Fibroblast of mammary gland (primary cell): ENCODE data around the gene ARIH1.
"Not testable (repeated sequence)": the region's sequence is repeated elsewhere in the genome, so short reads cannot be mapped to it uniquely, and the experiment has no call there.

Source experiments
- DNase-seq: peaks from one replicate; pipeline ENCODE4 v3.0.0-alpha.2; 2010; ENCODE audit warnings: low read depth
- H3K4me3 ChIP-seq: 2 replicates; pipeline ENCODE4 v1.5.1; 2011; ENCODE audit warnings: low read depth, mild to moderate bottlenecking, low read length, moderate library complexity; ENCODE audit not compliant: control insufficient read depth
- CTCF ChIP-seq: conservative IDR thresholded peaks from 2 replicates; pipeline ENCODE4 v1.5.1; 2011; ENCODE audit warnings: low read depth, low read length, inconsistent platforms; ENCODE audit not compliant: control insufficient read depth, insufficient read depth

The ARIH1 gene, protein sequence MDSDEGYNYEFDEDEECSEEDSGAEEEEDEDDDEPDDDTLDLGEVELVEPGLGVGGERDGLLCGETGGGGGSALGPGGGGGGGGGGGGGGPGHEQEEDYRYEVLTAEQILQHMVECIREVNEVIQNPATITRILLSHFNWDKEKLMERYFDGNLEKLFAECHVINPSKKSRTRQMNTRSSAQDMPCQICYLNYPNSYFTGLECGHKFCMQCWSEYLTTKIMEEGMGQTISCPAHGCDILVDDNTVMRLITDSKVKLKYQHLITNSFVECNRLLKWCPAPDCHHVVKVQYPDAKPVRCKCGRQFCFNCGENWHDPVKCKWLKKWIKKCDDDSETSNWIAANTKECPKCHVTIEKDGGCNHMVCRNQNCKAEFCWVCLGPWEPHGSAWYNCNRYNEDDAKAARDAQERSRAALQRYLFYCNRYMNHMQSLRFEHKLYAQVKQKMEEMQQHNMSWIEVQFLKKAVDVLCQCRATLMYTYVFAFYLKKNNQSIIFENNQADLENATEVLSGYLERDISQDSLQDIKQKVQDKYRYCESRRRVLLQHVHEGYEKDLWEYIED

GRCh38 chr15:72473614-72474465 is at the start of gene ARIH1:
Gene ARIH1 (plus strand): TSS chr15:72474330. CDS start chr15:72474640, 310 bp downstream.
- TF ChIP-seq CTCF: peak; percentile 44
- peak; percentile 93 for DNase-seq
- peak within 1 kb of the TSS; percentile 54 for H3K4me3 ChIP-seq

- TF ChIP-seq CTCF: no peak
- H3K4me3 ChIP-seq: no peak overlapping the region
- DNase-seq: no peak
Observed at GRCh38 chr15:72426753-72427152, 47.4 kb upstream of the ARIH1 start.

DNA sequence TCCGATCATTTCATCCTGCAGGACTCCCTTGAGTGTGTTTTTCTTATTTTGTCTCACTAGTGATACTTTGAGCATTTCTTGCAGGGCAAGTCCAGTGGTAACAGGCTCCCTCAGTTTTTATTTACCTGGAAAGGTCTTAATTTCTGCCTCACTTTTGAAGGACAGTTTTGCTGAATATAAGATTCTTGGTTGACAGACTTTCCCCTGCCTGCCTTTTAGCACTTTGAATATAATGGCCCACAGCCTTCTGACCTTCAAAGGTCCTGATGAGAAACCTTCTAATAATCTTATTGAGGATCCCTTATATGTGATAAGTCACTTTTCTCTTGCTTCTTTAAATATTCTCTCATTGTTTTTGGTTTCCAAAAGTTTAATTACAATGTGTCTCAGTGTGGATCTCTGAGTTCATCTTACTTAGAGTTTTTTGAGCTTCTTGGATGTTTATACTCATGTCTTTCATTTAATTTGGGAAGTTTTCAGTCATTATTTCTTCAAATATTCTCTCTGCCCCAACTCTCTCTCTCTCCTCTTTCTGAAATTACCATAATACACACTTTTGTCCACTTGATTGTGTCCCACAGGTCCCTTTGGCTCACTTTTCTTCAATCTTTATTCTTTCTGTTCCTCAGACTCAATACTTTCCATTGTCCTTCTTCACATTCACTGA is 36.3 kb upstream of the ARIH1 start:
- DNase-seq: no peak
- no peak overlapping the region for H3K4me3 ChIP-seq
- TF ChIP-seq CTCF: no peak

DNA sequence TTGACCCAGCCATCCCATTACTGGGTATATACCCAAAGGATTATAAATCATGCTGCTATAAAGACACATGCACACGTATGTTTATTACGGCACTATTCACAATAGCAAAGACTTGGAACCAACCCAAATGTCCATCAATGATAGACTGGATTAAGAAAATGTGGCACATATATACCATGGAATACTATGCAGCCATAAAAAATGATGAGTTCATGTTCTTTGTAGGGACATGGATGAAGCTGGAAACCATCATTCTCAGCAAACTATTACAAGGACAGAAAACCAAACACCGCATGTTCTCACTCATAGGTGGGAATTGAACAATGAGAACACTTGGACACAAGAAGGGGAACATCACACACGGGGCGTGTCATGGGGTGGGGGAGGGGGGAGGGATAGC is 31.3 kb upstream of the ARIH1 start:
- DNase-seq, H3K4me3 ChIP-seq: not testable (repeated sequence)

DNA sequence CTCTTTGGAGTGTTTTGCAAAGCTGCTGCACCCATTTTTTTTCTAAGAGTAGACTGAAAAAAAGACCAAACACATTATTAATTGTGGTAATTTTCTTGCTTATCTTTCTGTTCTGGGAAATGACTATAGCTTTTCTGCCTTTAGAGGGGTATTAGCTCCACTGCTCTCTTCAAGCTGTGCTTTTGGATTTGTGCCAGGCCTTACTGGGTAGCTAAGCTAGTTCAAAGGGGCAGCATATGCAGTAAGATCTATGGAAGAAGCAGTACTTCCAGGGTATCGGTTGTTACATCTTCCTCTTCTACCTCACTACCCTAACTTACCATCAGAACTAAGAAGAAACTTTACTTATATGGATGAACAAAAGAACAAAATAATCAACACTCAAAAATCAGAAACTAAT is 28.7 kb upstream of the ARIH1 start:
- no peak overlapping the region for H3K4me3 ChIP-seq
- no peak for DNase-seq
- TF ChIP-seq CTCF: no peak

GRCh38 chr15:72450805-72451204 is 23.3 kb upstream of the ARIH1 start:
- no peak for TF ChIP-seq CTCF
- no peak for DNase-seq
- H3K4me3 ChIP-seq: no peak overlapping the region
